SK-N-SH treated with all-trans-retinoic acid at 6 μM for 48 hours (cell line): ENCODE data around the gene PEMT.

Experiments used
- ATAC-seq: fragments of 200-7000 bp; cut with Tn5 transposase; 3 replicates; pipeline ENCODE4 v1.9.1; 2020; ENCODE audit warnings: mild to moderate bottlenecking, moderate library complexity
- ARNTL ChIP-seq: fragments of 450-650 bp; formaldehyde crosslinking; IDR thresholded peaks from 2 replicates; pipeline ENCODE4 v1.5.0; 2020; ENCODE audit warnings: low read depth, mild to moderate bottlenecking, moderate library complexity, borderline replicate concordance
- BACH2 ChIP-seq: fragments of 250-450 bp; sonication (Bioruptor Pico); IDR thresholded peaks from 2 replicates; pipeline ENCODE4 v1.9.0; 2021; ENCODE audit warnings: mild to moderate bottlenecking, borderline replicate concordance
- CREB5 ChIP-seq: fragments of 250-450 bp; sonication (Bioruptor Pico); IDR thresholded peaks from 2 replicates; pipeline ENCODE4 v1.5.1; 2020; ENCODE audit warnings: low read depth, mild to moderate bottlenecking, moderate library complexity
- CSDC2 ChIP-seq: fragments of 250-450 bp; sonication (Bioruptor Pico); IDR thresholded peaks from 2 replicates; pipeline ENCODE4 v1.5.0; 2020; ENCODE audit warnings: mild to moderate bottlenecking, moderate library complexity
- ESRRG ChIP-seq: fragments of 250-450 bp; sonication (Bioruptor Pico); IDR thresholded peaks from 2 replicates; pipeline ENCODE4 v1.6.1; 2021; ENCODE audit warnings: mild to moderate bottlenecking
- GLIS3 ChIP-seq: fragments of 250-450 bp; sonication (Bioruptor Pico); IDR thresholded peaks from 2 replicates; pipeline ENCODE4 v1.5.0; 2020; ENCODE audit warnings: mild to moderate bottlenecking, moderate library complexity
- ISL1 ChIP-seq: fragments of 250-450 bp; sonication (Bioruptor Pico); IDR thresholded peaks from 2 replicates; pipeline ENCODE4 v2.1.2; 2022; ENCODE audit warnings: mild to moderate bottlenecking, moderate library complexity
- OSR1 ChIP-seq: fragments of 250-450 bp; sonication (Bioruptor Pico); IDR thresholded peaks from 2 replicates; pipeline ENCODE4 v1.8.0; 2022; ENCODE audit warnings: moderate library complexity, mild to moderate bottlenecking, inconsistent platforms
- PATZ1 ChIP-seq: fragments of 250-450 bp; sonication (Bioruptor Pico); IDR thresholded peaks from 2 replicates; pipeline ENCODE4 v1.8.0; 2020; ENCODE audit warnings: mild to moderate bottlenecking, moderate library complexity, borderline replicate concordance
- POU6F1 ChIP-seq: fragments of 250-450 bp; sonication (Bioruptor Pico); IDR thresholded peaks from 2 replicates; pipeline ENCODE4 v1.8.0; 2021; ENCODE audit warnings: low read depth, mild to moderate bottlenecking, moderate library complexity, borderline replicate concordance
- RARB ChIP-seq: fragments of 250-450 bp; sonication (Bioruptor Pico); IDR thresholded peaks from 2 replicates; pipeline ENCODE4 v1.8.0; 2021; ENCODE audit warnings: mild to moderate bottlenecking, moderate library complexity
- SNAI2 ChIP-seq: fragments of 250-450 bp; sonication (Bioruptor Pico); IDR thresholded peaks from 2 replicates; pipeline ENCODE4 v1.5.0; 2020; ENCODE audit warnings: mild to moderate bottlenecking, moderate library complexity
- TCF4 ChIP-seq: fragments of 250-450 bp; sonication (Bioruptor Pico); IDR thresholded peaks from 2 replicates; pipeline ENCODE4 v1.8.0; 2021; ENCODE audit warnings: mild to moderate bottlenecking, moderate library complexity, borderline replicate concordance
- TOX ChIP-seq: fragments of 250-450 bp; sonication (Bioruptor Pico); IDR thresholded peaks from 2 replicates; pipeline ENCODE4 v1.8.0; 2021; ENCODE audit warnings: mild to moderate bottlenecking, moderate library complexity, borderline replicate concordance
- ZC3H10 ChIP-seq: fragments of 250-450 bp; sonication (Bioruptor Pico); IDR thresholded peaks from 2 replicates; pipeline ENCODE4 v1.5.1; 2021; ENCODE audit warnings: mild to moderate bottlenecking, moderate library complexity
- ZFP3 ChIP-seq: fragments of 250-450 bp; sonication (Bioruptor Pico); IDR thresholded peaks from 2 replicates; pipeline ENCODE4 v1.5.0; 2020; ENCODE audit warnings: mild to moderate bottlenecking, moderate library complexity
- ZFP30 ChIP-seq: fragments of 450-650 bp; formaldehyde crosslinking; IDR thresholded peaks from 2 replicates; pipeline ENCODE4 v1.5.0; 2022; ENCODE audit warnings: mild to moderate bottlenecking, moderate library complexity
- ZNF565 ChIP-seq: fragments of 450-650 bp; formaldehyde crosslinking; conservative IDR thresholded peaks from 2 replicates; pipeline ENCODE4 v1.5.0; 2020; ENCODE audit warnings: low read depth, mild to moderate bottlenecking, moderate library complexity
- ZNF70 ChIP-seq: fragments of 450-650 bp; formaldehyde crosslinking; IDR thresholded peaks from 2 replicates; pipeline ENCODE4 v1.5.0; 2020; ENCODE audit warnings: mild to moderate bottlenecking, moderate library complexity
- ZNF8 ChIP-seq: fragments of 450-650 bp; formaldehyde crosslinking; IDR thresholded peaks from 2 replicates; pipeline ENCODE4 v1.5.0; 2020; ENCODE audit warnings: mild to moderate bottlenecking, moderate library complexity
- TF ChIP-seq, protein P1 (sequence below): fragments of 250-450 bp; sonication (Bioruptor Pico); IDR thresholded peaks from 2 replicates; pipeline ENCODE4 v1.5.0; 2020; ENCODE audit warnings: mild to moderate bottlenecking, moderate library complexity

PEMT gene

GRCh38 chr17:17531156-17531555 is 60.4 kb downstream of the PEMT start:
- TF ChIP-seq RARB (CRISPR knock-in tag), result no peak
- ATAC-seq, result no peak

GRCh38 chr17:17528696-17529652 is 62.5 kb downstream of the PEMT start:
- no peak for TF ChIP-seq TOX (CRISPR knock-in tag)
- TF ChIP-seq ISL1 (CRISPR knock-in tag), result no peak
- no peak for TF ChIP-seq ZNF565 (CRISPR knock-in tag)
- TF ChIP-seq ZFP3 (CRISPR knock-in tag), result no peak
- no peak for TF ChIP-seq ARNTL
- TF ChIP-seq, protein P1, sequence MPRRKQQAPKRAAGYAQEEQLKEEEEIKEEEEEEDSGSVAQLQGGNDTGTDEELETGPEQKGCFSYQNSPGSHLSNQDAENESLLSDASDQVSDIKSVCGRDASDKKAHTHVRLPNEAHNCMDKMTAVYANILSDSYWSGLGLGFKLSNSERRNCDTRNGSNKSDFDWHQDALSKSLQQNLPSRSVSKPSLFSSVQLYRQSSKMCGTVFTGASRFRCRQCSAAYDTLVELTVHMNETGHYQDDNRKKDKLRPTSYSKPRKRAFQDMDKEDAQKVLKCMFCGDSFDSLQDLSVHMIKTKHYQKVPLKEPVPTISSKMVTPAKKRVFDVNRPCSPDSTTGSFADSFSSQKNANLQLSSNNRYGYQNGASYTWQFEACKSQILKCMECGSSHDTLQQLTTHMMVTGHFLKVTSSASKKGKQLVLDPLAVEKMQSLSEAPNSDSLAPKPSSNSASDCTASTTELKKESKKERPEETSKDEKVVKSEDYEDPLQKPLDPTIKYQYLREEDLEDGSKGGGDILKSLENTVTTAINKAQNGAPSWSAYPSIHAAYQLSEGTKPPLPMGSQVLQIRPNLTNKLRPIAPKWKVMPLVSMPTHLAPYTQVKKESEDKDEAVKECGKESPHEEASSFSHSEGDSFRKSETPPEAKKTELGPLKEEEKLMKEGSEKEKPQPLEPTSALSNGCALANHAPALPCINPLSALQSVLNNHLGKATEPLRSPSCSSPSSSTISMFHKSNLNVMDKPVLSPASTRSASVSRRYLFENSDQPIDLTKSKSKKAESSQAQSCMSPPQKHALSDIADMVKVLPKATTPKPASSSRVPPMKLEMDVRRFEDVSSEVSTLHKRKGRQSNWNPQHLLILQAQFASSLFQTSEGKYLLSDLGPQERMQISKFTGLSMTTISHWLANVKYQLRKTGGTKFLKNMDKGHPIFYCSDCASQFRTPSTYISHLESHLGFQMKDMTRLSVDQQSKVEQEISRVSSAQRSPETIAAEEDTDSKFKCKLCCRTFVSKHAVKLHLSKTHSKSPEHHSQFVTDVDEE (CRISPR knock-in tag), result no peak
- TF ChIP-seq PATZ1 (CRISPR knock-in tag), result no peak
- no peak for ATAC-seq

- TF ChIP-seq BACH2, result no peak
- TF ChIP-seq CREB5 (CRISPR knock-in tag), result no peak
- no peak for TF ChIP-seq TCF4 (CRISPR knock-in tag)
- no peak for TF ChIP-seq ZFP30 (CRISPR knock-in tag)
- no peak for TF ChIP-seq ZC3H10 (CRISPR knock-in tag)
- no peak for TF ChIP-seq SNAI2 (CRISPR knock-in tag)
- TF ChIP-seq ARNTL, result no peak
- TF ChIP-seq OSR1 (CRISPR knock-in tag), result no peak
- TF ChIP-seq ESRRG, result no peak
- TF ChIP-seq GLIS3 (CRISPR knock-in tag), result no peak
- no peak for TF ChIP-seq ZNF8
- TF ChIP-seq ZNF70 (CRISPR knock-in tag), result no peak
- TF ChIP-seq RARB (CRISPR knock-in tag), result no peak
- no peak for TF ChIP-seq PATZ1 (CRISPR knock-in tag)
- TF ChIP-seq POU6F1 (CRISPR knock-in tag), result no peak
- TF ChIP-seq CSDC2 (CRISPR knock-in tag), result no peak
- TF ChIP-seq, protein P1 (CRISPR knock-in tag), result no peak
- no peak for ATAC-seq
Measured at GRCh38 chr17:17527956-17528500, 63.5 kb downstream of the PEMT start.
